C4-2B (cell line): Measurements from ENCODE around the gene MYO9B.
"Not testable (repeated sequence)": the region's sequence is repeated elsewhere in the genome, so short reads cannot be mapped to it uniquely, and the experiment has no call there.

ENCODE experiments used
- H3K27ac ChIP-seq: fragments of 450-650 bp; 2 replicates; pipeline ENCODE4 v1.5.1; 2017
- CTCF ChIP-seq: fragments of 450-650 bp; conservative IDR thresholded peaks from 2 replicates; pipeline ENCODE4 v1.5.1; 2017; ENCODE audit warnings: mild to moderate bottlenecking
- ZFX ChIP-seq: fragments of 450-650 bp; IDR thresholded peaks from 2 replicates; pipeline ENCODE4 v1.6.1; 2017

The MYO9B gene

GRCh38 chr19:17159466-17160393 is 84.2 kb downstream of the MYO9B start:
- H3K27ac ChIP-seq = no peak overlapping the region
- TF ChIP-seq CTCF (no peak), ZFX (no peak)

GRCh38 chr19:17160908-17161307 is 85.3 kb downstream of the MYO9B start:
- TF ChIP-seq CTCF (no peak), ZFX (no peak)
- H3K27ac ChIP-seq = no peak overlapping the region

GRCh38 chr19:17162131-17162530 is 86.6 kb downstream of the MYO9B start:
- not testable (repeated sequence) for H3K27ac ChIP-seq

- TF ChIP-seq ZFX (no peak), CTCF (no peak)
Measured at GRCh38 chr19:17162580-17162979, 87.0 kb downstream of the MYO9B start.

GRCh38 chr19:17163652-17164051 is 88.1 kb downstream of the MYO9B start:
- H3K27ac ChIP-seq = no peak overlapping the region
- TF ChIP-seq CTCF = no peak
- no peak for TF ChIP-seq ZFX

More at GRCh38 chr19:17162580-17162979, 87.0 kb downstream of the MYO9B start:
- no peak overlapping the region for H3K27ac ChIP-seq

GRCh38 chr19:17164639-17165038 is 89.1 kb downstream of the MYO9B start:
- TF ChIP-seq ZFX (no peak), CTCF (no peak)

GRCh38 chr19:17165715-17166114 is 90.1 kb downstream of the MYO9B start:
- no peak overlapping the region for H3K27ac ChIP-seq
- TF ChIP-seq CTCF (no peak), ZFX (no peak)

More at GRCh38 chr19:17164639-17165038, 89.1 kb downstream of the MYO9B start:
- no peak overlapping the region for H3K27ac ChIP-seq
